ENCODE results near the gene CSRP1.
"Not testable (repeated sequence)": the region's sequence is repeated elsewhere in the genome, so short reads cannot be mapped to it uniquely, and the experiment has no call there.

Gene CSRP1

GRCh38 chr1:201475915-201476669 lies 30.8 kb downstream of the CSRP1 start:
- no peak for DNase-seq

GRCh38 chr1:201475130-201475529 lies 31.8 kb downstream of the CSRP1 start:
- DNase-seq = no peak

GRCh38 chr1:201473296-201473695 lies 33.6 kb downstream of the CSRP1 start:
- no peak for DNase-seq

GRCh38 chr1:201472321-201472720 lies 34.6 kb downstream of the CSRP1 start:
- DNase-seq = not testable (repeated sequence)

- DNase-seq = no peak
Observed at GRCh38 chr1:201471772-201472171, 35.2 kb downstream of the CSRP1 start.

- DNase-seq = no peak
Observed at GRCh38 chr1:201470581-201470980, 36.3 kb downstream of the CSRP1 start.

- no peak for DNase-seq
Observed at GRCh38 chr1:201469645-201470074, 37.3 kb downstream of the CSRP1 start.

- peak; percentile 79 for DNase-seq
Observed at GRCh38 chr1:201468844-201469644, 37.9 kb downstream of the CSRP1 start, which contains the start of gene PHLDA3. TSS of gene PHLDA3 (minus strand) at chr1:201469188. CDS start at chr1:201468786, 402 bp downstream.

- DNase-seq = peak; percentile 12
Observed at GRCh38 chr1:201468501-201468843, 38.5 kb downstream of the CSRP1 start.

- DNase-seq = no peak
Observed at GRCh38 chr1:201466492-201466891, 40.4 kb downstream of the CSRP1 start.

- no peak for DNase-seq
Observed at GRCh38 chr1:201465698-201466290, 41.1 kb downstream of the CSRP1 start.

- DNase-seq = no peak
Observed at GRCh38 chr1:201463071-201463552, 43.8 kb downstream of the CSRP1 start.

- no peak for DNase-seq
Observed at GRCh38 chr1:201461645-201462441, 45.1 kb downstream of the CSRP1 start.

- no peak for DNase-seq
Observed at GRCh38 chr1:201460814-201461644, 45.9 kb downstream of the CSRP1 start.

GRCh38 chr1:201459775-201460174 lies 47.1 kb downstream of the CSRP1 start:
- no peak for DNase-seq

GRCh38 chr1:201459052-201459451 lies 47.9 kb downstream of the CSRP1 start:
- no peak for DNase-seq

GRCh38 chr1:201457508-201457960 lies 49.4 kb downstream of the CSRP1 start:
- no peak for DNase-seq

GRCh38 chr1:201456499-201457309 lies 50.2 kb downstream of the CSRP1 start:
- DNase-seq = no peak

- DNase-seq = no peak
Observed at GRCh38 chr1:201455098-201455497, 51.8 kb downstream of the CSRP1 start.

GRCh38 chr1:201454608-201455007 lies 52.3 kb downstream of the CSRP1 start:
- no peak for DNase-seq

GRCh38 chr1:201452866-201453265 lies 54.1 kb downstream of the CSRP1 start:
- no peak for DNase-seq
